ENCODE data around the gene TRPM1.
A peak's percentile ranks its signal among the peaks of the same experiment; 100 is the strongest.

Gene TRPM1

DNA sequence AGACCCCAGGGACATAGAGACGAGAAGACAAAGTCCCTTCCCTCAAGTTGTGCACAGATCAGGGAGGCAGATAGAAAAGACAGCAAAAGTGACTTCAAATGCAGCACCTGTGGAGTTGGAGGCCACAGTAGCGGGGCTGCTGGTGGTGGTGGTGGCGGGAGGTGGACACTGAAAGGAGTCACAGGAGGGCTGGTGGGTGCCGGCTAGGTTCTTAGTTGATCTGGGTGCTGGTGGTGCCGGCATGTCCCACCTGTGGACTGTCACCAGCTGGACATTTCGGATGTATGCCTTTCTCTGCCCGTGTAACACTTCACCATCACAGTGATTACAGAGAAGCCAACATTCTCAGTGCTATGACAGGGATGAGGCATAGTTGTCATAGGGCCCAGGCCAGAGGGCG lies 60.9 kb downstream of the TRPM1 start:
- H3K27ac Mint-ChIP-seq = peak overlapping the region; percentile 52
- ATAC-seq (replicated peaks) = no peak
- no peak overlapping the region for H3K4me3 Mint-ChIP-seq
- peaks cover 8 to 17% of the 10 kb centered on the region in 2 donors for H3K4me1 Mint-ChIP-seq
- H3K36me3 Mint-ChIP-seq = no peaks in the 10 kb centered on the region
- H3K9me3 Mint-ChIP-seq = no peaks in the 10 kb centered on the region
- DNase-seq = no peak
- H3K27me3 Mint-ChIP-seq = no peaks in the 10 kb centered on the region

DNA sequence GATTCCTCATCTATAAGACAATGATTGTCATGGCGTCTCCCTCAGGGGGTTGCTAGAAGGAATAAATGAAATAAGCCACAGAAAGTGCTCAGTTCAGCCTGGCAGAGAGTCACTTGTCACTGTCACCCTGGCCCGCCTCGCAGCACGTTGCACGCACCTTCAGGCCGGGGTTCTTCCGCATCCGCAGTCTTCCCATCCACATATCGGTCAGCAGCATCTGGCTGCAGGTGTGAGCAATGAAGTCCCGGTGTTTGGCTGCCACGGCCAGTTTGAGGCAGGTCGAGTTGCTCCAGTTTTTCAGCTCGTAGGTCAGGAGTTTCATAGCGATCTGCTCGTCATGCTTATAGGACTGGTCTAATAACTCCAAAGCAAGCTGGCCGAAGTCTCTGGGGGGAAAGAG lies 61.6 kb downstream of the TRPM1 start:
- no peak overlapping the region for H3K27ac Mint-ChIP-seq
- no peaks in the 10 kb centered on the region for H3K9me3 Mint-ChIP-seq
- ATAC-seq (replicated peaks) (no peak), DNase-seq (no peak)
- peaks cover 10 to 17% of the 10 kb centered on the region in 2 donors for H3K4me1 Mint-ChIP-seq
- no peak overlapping the region for H3K4me3 Mint-ChIP-seq
- H3K27me3 Mint-ChIP-seq = no peaks in the 10 kb centered on the region
- no peaks in the 10 kb centered on the region for H3K36me3 Mint-ChIP-seq

DNA sequence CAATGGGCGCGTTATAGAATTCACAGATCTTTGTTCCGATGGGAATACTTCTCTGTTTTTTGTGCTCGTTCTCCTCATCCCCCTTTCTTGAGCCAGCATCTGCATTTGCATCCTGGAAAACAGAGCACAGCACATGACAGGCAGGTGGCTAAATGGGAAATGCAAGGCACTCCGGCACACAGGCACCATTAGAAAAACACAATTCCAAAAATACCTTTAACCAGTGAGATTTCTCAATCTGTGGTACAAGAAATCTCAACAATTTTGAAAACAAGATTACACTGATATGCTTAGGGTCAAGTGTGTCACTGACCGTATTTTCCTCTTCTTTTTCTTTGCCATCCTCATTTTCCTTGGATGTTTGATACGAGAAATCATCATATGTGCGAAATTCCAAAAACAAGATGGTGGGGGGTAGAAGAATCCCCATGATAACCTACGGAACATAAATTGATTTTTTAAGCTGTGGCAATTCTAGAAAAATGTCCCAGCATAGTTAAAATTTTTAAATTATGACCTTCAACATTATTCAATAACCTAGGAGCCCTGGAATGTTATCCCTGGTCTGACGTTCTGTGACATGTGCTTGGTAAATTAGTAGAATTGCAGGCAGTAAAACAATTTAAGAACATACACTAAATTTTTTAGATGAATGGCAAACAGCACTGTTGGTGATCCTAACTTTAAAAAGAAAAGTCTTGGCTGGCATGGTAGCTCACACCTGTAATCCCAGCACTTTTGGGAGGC lies 63.6 kb downstream of the TRPM1 start:
- no peak for ATAC-seq (replicated peaks)
- no peak for DNase-seq
- Mint-ChIP-seq H3K27me3 (no peaks in the 10 kb centered on the region), H3K4me1 (peaks cover 20 to 37% of the 10 kb centered on the region in 2 donors), H3K9me3 (no peaks in the 10 kb centered on the region), H3K36me3 (no peaks in the 10 kb centered on the region), H3K4me3 (no peak overlapping the region), H3K27ac (no peak overlapping the region)

DNA sequence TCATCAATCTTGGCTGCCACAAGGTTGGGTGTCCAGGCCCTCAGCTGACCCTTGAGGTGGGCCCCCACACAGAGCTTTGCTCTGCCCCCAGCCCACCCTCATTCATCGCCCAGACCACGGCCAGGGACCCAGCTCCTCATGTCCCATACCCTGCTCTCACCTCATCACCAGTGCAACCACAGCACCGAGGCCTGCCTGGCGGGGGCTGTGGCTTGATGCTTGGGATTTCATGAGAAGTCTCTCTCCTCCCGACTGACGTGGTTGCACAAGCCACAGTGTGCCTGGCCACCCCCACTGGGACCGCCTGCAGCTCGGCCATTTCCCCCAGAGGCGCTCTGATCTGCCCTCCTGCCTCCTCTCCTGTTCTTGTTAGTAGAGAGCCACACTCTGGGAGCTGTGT lies 64.7 kb downstream of the TRPM1 start:
- ATAC-seq (replicated peaks) (no peak), DNase-seq (no peak)
- Mint-ChIP-seq H3K27me3 (no peaks in the 10 kb centered on the region), H3K36me3 (no peaks in the 10 kb centered on the region), H3K9me3 (no peaks in the 10 kb centered on the region), H3K27ac (no peak overlapping the region), H3K4me1 (peaks cover 19 to 35% of the 10 kb centered on the region in 2 donors), H3K4me3 (no peak overlapping the region)

DNA sequence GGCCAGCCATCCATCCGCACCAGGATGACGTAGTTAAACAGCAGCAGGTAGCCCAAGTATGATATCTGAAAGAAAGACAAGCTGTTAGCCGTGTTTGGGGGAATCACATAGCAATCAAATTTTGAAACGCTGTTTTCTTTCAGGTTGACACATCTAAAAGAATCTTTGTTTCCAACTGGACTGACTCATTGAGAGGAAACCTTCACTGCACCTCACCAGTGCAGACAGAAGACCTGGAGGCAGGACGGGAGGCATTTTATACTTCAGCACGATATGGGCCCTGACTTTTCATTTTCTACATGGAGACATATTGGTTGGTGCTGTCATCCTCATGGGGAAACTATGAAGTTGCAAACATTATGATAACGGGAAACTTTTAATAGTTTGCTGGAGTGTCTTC lies 65.9 kb downstream of the TRPM1 start:
- DNase-seq = no peak
- H3K27me3 Mint-ChIP-seq = no peaks in the 10 kb centered on the region
- no peaks in the 10 kb centered on the region for H3K9me3 Mint-ChIP-seq
- peaks cover 27 to 38% of the 10 kb centered on the region in 2 donors for H3K4me1 Mint-ChIP-seq
- no peaks in the 10 kb centered on the region for H3K36me3 Mint-ChIP-seq
- no peak for ATAC-seq (replicated peaks)
- H3K4me3 Mint-ChIP-seq = no peak overlapping the region
- H3K27ac Mint-ChIP-seq = no peak overlapping the region

DNA sequence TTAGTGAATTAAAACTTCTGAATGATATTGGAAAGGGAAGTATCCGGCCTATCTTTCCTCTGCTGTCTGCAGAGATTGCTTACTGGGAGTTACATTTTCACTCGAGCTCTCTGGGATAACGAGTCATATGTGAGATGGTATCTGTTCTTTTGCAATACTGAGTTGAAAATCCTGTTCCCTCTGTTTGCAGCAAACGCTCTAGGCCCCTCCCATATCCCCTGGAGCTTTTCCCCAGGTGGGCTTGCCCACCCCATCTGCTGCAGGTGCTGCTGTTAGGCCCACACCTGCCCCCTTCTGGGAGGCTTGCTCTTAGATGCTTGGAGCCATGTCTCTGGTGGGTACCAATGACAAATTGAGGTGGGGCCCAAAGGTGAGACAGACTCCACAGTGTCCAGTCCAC lies 67.4 kb downstream of the TRPM1 start:
- Mint-ChIP-seq H3K4me3 (no peak overlapping the region), H3K36me3 (no peaks in the 10 kb centered on the region), H3K27ac (no peak overlapping the region), H3K9me3 (no peaks in the 10 kb centered on the region), H3K4me1 (peaks cover 27 to 30% of the 10 kb centered on the region in 2 donors), H3K27me3 (no peaks in the 10 kb centered on the region)
- DNase-seq (no peak), ATAC-seq (replicated peaks) (no peak)

DNA sequence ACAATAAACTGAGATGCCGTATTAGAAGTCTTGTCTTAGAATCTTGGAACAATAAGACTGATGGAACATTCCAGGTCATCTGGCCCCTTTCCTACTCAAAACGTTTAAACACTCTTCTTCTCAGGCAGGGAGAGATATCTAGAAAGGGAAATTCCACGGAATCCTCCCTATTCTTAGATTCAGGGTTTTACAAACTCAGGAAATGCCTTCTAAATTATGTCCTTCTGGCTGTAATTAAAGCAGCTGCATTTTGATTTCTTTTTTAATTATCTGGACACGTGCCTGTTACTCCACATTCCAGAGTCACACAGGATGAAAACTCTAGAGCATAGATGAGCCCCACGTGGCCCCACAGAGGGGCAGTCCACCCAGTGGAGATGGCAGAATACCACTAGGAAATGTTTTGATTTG lies 68.6 kb downstream of the TRPM1 start:
- no peaks in the 10 kb centered on the region for H3K9me3 Mint-ChIP-seq
- no peak for DNase-seq
- H3K4me1 Mint-ChIP-seq = peaks cover 29 to 33% of the 10 kb centered on the region in 2 donors
- H3K27me3 Mint-ChIP-seq = no peaks in the 10 kb centered on the region
- H3K4me3 Mint-ChIP-seq = no peak overlapping the region
- H3K27ac Mint-ChIP-seq = peak overlapping the region; percentile 6
- ATAC-seq (replicated peaks) = no peak
- H3K36me3 Mint-ChIP-seq = no peaks in the 10 kb centered on the region

DNA sequence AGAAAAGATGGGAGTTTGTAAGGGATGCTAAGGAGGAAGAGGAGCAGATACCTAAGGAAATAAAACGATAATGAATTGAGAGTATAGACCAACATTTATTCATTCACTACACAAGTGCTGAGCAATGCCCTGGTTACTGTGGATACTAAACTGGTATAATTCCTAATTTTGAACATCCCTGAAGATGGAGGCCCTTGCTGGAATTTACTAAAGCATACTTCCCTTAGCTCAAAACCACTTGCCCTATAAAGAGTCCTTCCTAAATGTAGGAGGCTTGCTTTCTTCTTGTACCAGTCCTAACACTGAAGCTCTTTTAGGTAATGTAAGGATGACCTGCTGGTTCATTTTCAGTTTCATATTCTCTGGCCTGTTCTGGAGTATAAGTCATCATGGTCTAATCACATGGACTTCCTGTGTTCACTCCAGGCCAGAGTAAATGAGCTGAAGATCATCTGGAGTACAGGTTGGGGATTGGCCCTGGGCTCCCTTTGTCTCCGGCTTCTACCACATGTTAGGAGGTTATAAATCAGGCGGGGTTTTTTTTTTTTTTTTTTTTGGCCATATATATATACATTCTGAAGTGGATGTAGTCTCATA lies 70.0 kb downstream of the TRPM1 start:
- no peak overlapping the region for H3K4me3 Mint-ChIP-seq
- DNase-seq (no peak), ATAC-seq (replicated peaks) (peak; percentile 71 to 93)
- peaks cover 28 to 34% of the 10 kb centered on the region in 2 donors for H3K4me1 Mint-ChIP-seq
- H3K27ac Mint-ChIP-seq = peak overlapping the region; percentile 72
- H3K27me3 Mint-ChIP-seq = no peaks in the 10 kb centered on the region
- H3K36me3 Mint-ChIP-seq = no peaks in the 10 kb centered on the region
- H3K9me3 Mint-ChIP-seq = no peaks in the 10 kb centered on the region

DNA sequence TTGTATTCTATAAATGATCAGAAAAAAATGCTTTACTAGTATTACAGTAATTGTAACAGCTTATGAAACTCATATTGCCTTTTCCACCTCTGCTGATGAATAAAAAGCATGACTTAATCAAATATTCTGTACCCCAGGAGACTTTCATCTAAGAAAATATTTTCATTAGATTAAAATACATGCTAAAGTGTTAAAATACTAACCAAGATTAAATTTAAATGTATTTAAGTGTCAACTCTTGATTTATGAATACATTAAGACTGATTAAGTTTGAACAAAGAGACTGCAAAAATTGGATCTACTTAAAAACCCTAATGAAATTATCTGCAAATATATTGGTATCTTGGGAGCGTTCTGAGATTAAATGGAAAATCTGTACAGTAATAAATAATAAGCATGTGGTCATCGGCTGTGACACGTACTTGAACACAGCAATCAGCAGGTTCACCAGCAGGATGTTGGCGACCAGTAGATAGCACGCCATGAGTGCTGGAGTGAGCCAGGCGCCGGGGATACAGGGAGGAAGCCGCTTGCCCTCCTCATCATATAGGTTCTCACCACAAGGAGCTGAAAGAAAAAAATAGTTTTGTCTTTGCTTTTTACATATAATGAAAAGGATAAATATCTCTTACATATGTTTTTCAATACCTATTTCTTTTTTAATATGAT lies 73.5 kb downstream of the TRPM1 start:
- H3K9me3 Mint-ChIP-seq = peaks cover 0 to 2% of the 10 kb centered on the region in 2 donors
- H3K27me3 Mint-ChIP-seq = no peaks in the 10 kb centered on the region
- ATAC-seq (replicated peaks) (peak in 1 of 2 donors; percentile 73), DNase-seq (no peak)
- no peaks in the 10 kb centered on the region for H3K36me3 Mint-ChIP-seq
- peak overlapping the region in 1 of 2 donors; percentile 34 for H3K4me3 Mint-ChIP-seq
- no peak overlapping the region for H3K27ac Mint-ChIP-seq
- H3K4me1 Mint-ChIP-seq = peaks cover 24 to 30% of the 10 kb centered on the region in 2 donors

DNA sequence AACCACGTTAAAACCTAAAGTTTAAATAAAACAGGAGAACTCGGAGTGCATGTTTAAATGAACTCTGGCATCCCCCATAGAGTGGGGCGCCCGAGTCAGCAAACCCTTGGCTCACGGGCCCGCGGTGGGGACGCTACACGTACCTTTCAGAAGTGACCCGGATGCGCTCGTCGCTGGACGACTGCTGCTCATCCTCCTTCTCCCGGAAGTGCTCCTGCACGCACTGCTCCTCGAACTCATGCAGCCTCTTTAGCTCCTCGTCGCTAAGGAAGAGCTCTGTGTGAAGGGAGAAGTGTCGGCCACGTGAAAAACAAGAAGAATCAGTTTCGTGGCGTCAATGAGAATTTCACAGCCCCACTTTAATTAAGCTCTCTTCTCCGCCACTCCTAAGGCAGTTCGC lies 75.5 kb downstream of the TRPM1 start:
- DNase-seq (no peak), ATAC-seq (replicated peaks) (no peak)
- Mint-ChIP-seq H3K4me3 (no peak overlapping the region), H3K27ac (no peak overlapping the region), H3K27me3 (no peaks in the 10 kb centered on the region), H3K4me1 (peaks cover 21 to 33% of the 10 kb centered on the region in 2 donors), H3K9me3 (peaks cover 0 to 3% of the 10 kb centered on the region in 2 donors), H3K36me3 (no peaks in the 10 kb centered on the region)

DNA sequence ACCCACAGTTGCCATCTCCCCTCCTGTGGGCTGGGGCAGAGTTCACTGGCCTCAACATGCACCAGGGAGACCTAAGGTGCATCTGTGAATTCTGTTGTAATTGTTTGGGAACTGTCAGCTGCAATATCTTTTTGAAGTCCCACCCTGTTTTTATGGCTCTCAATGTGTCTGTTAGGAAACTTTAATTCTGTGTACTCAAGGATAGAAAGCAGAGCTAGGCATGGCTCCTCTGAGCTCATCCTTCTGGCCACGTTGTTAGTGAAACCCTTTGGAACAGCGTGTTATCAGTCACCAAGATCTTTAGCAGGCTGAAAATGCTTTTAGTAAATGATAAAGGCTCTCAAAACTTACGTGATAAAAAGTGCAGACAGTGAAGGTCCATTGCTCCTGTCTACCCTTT lies 76.5 kb downstream of the TRPM1 start:
- no peak overlapping the region for H3K4me3 Mint-ChIP-seq
- no peak for ATAC-seq (replicated peaks)
- no peaks in the 10 kb centered on the region for H3K27me3 Mint-ChIP-seq
- peaks cover 0 to 3% of the 10 kb centered on the region in 2 donors for H3K9me3 Mint-ChIP-seq
- no peaks in the 10 kb centered on the region for H3K36me3 Mint-ChIP-seq
- H3K4me1 Mint-ChIP-seq = peaks cover 31 to 43% of the 10 kb centered on the region in 2 donors
- DNase-seq = no peak
- no peak overlapping the region for H3K27ac Mint-ChIP-seq

DNA sequence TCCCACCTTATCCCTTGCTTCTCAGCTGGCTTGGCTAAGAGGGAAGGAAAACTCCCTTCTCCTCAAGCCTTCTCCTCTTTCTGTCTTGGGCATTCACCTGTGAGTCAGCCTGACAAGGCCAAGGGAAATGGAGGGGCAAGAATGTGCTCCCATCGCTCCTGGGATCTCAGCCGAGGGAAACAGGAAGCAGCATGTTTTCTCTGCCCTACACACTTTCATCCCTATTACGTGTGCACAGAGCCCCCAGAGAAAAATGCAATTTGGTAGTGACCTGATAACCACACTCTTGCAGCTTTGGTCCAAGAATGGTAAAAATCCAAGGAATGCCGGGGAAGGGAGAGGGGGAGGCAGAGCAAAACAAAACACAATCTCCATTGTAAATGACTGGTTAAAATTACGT lies 77.2 kb downstream of the TRPM1 start:
- H3K36me3 Mint-ChIP-seq = no peaks in the 10 kb centered on the region
- H3K27ac Mint-ChIP-seq = no peak overlapping the region
- ATAC-seq (replicated peaks) = no peak
- H3K4me3 Mint-ChIP-seq = no peak overlapping the region
- H3K27me3 Mint-ChIP-seq = no peaks in the 10 kb centered on the region
- H3K9me3 Mint-ChIP-seq = peaks cover 0 to 3% of the 10 kb centered on the region in 2 donors
- H3K4me1 Mint-ChIP-seq = peaks cover 31 to 44% of the 10 kb centered on the region in 2 donors
- no peak for DNase-seq

DNA sequence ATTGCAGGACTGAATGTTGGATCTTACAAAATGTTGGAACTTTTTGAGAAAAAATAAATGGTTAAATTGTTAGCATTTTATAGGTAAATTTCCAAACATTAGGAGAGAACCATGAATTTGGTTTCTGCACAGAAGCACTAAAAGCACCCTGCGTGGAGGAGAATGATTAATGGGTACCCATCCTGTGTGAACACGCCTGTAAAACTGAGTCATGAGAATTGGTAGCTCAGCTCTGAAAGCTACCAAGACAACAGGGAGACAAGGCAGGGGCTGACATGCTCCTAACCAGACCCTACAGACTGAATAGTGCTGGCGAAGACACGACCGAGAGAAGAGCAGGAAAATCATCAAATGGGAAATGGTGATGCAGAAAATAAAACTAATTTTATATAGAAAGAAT lies 77.7 kb downstream of the TRPM1 start:
- DNase-seq (no peak), ATAC-seq (replicated peaks) (no peak)
- Mint-ChIP-seq H3K27ac (peak overlapping the region; percentile 33), H3K4me1 (peaks cover 31 to 44% of the 10 kb centered on the region in 2 donors), H3K9me3 (peaks cover 0 to 3% of the 10 kb centered on the region in 2 donors), H3K36me3 (no peaks in the 10 kb centered on the region), H3K27me3 (no peaks in the 10 kb centered on the region), H3K4me3 (no peak overlapping the region)

DNA sequence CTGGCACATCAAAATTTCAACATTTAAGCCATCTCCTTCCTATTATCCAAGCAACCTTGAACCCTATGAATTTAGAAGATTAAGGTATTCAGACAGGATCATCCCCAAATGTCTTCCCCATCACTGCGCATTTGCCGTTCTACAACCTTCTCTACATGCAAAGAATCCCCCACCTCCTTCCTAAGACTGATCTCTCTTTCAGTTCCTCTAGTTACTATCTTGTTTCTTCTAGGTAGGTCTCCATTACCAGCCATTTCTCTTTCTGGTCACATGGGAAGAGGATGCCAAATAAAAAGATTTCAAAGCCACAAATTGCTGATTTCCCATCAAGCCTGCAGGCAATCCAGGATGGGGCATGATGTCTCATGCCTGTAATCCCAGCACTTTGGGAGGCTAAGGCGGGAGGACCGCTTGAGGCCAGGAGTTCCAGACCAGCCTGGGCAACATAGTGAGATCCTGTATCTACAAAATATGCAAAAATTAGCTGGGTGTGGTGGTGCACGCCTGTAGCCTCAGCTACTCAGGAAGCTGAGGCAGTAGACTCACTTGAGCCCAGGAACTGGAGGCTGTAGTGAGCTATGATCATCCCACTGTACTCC lies 80.4 kb downstream of the TRPM1 start:
- DNase-seq (no peak), ATAC-seq (replicated peaks) (peak; percentile 89 to 96)
- Mint-ChIP-seq H3K9me3 (peaks cover 0 to 3% of the 10 kb centered on the region in 2 donors), H3K4me3 (peak overlapping the region in 1 of 2 donors; percentile 4), H3K27me3 (no peaks in the 10 kb centered on the region), H3K27ac (no peak overlapping the region), H3K36me3 (no peaks in the 10 kb centered on the region), H3K4me1 (peaks cover 29 to 45% of the 10 kb centered on the region in 2 donors)

Data from stimulated activated naive B cell treated with anti-CD40 and anti-IgM and Interleukin-4, amounts not matched to agents 10 μg/mL and 1 μg/mL and 100 μg/mL, for 72 hours (primary cell).